H4 (cell line): ENCODE measurements around the gene OR11A1. TPM values are rescaled to one million over a fixed set of nuclear protein-coding genes. Genes with fewer than 3 reads are reported as not detected.

Source experiments
- DNase-seq: peaks from one replicate; pipeline ENCODE4 v3.0.0-alpha.2; 2015; ENCODE audit warnings: low spot score
- total RNA-seq: library from RNA; depleted of rRNA; stranded (reverse); fragments of >200 nt; shearing (Covaris generic); gene quantifications from 2 replicates; pipeline ENCODE4 v1.2.3, GENCODE V29; 2014; rRNA removed

The OR11A1 gene, protein sequence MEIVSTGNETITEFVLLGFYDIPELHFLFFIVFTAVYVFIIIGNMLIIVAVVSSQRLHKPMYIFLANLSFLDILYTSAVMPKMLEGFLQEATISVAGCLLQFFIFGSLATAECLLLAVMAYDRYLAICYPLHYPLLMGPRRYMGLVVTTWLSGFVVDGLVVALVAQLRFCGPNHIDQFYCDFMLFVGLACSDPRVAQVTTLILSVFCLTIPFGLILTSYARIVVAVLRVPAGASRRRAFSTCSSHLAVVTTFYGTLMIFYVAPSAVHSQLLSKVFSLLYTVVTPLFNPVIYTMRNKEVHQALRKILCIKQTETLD
- total RNA-seq = not detected in 2 replicates

GRCh38 chr6:29456971-29457370 is at the start of gene OR11A1, which contains the start of gene OR2H1:
OR11A1 (minus strand) TSS chr6:29457071; CDS start chr6:29427641, 29,430 bp downstream.
OR2H1 (plus strand) TSS chr6:29457155; CDS start chr6:29461770, 4,615 bp downstream.
- DNase-seq = no peak

GRCh38 chr6:29506446-29507067 is 49.7 kb upstream of the OR11A1 start:
- no peak for DNase-seq

GRCh38 chr6:29505808-29506207 is 48.9 kb upstream of the OR11A1 start:
- no peak for DNase-seq

GRCh38 chr6:29504961-29505360 is 48.1 kb upstream of the OR11A1 start:
- DNase-seq = no peak

DNA sequence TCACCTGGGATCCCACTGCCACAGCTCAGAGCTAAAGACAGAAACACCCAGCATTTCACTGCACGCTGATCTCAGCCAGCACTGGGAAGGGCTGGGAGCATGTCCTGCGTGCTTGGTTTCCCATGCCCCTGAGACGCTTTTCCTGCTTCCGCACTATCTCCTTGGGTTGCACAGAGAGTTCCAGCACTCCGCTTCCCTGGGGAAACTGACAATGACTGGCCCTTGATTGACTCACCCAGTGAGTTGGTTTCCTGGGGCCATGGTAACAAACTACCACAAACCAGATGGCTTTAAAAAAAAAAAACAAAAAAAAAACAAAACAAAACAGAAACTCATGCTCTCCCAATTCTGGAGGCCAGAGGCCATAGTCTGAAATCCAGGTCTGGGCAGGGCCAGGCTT is 45.7 kb upstream of the OR11A1 start:
- no peak for DNase-seq

DNA sequence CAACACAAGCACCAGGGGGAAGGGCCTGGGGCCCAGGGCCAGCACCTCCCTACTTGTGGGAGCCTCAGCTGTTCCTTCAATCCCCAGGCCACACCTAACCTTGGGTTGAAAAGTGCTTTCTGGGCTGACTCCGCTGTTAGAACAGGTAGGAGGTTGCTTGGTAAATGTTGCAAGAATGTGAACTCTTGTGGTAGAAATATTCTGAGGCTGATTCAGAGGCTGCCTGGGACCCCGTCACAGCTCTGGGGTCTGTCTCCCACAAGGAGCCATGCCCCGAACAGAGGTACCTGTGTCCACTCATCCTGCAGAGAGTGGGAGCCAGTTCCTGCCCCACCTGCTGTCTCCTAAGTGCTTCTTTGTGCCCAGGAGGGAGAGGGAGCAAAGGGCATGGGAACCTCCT is 45.3 kb upstream of the OR11A1 start:
- DNase-seq = no peak

- no peak for DNase-seq
Observed at GRCh38 chr6:29501106-29501505, 44.2 kb upstream of the OR11A1 start.

DNA sequence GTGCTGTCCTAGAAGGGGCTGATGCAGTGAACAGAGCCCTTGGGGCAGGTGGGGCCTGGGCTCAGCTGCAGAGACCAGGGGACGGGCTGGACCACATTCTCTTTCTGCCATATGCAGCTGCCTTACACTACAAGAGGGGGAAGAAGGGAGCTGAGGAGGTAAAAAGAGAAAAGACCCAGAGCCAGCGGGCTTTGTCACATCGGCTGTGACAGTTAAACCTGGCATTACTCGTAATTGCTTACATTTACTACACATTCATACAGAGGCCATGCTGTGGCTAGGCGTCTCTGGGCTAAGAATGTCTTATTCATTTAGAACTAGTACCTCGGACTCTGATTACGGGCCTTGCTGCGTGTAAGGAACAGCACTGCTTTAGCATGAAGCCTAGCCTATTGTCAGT is 43.7 kb upstream of the OR11A1 start:
- DNase-seq = no peak

GRCh38 chr6:29499704-29500103 is 42.8 kb upstream of the OR11A1 start:
- no peak for DNase-seq

DNA sequence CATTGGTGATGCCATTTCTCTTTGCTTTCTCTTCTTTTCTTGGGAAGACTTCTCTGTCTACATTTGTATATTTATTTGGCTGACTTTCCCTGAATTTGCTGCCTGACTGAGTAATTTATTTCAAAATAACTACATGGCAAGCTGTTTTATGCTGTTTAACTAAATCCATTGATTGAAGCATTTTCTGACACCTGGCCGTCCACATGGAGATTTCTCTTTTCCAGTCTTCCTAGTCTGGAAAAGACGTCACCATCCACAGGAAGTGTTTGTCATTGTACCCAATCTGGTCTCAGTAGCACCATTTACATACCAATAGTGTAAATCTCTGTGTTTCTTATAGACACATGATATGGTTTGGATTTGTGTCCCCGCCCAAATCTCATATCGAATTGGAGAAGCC is 40.1 kb upstream of the OR11A1 start:
- no peak for DNase-seq

- no peak for DNase-seq
Observed at GRCh38 chr6:29495571-29495970, 38.7 kb upstream of the OR11A1 start.

DNA sequence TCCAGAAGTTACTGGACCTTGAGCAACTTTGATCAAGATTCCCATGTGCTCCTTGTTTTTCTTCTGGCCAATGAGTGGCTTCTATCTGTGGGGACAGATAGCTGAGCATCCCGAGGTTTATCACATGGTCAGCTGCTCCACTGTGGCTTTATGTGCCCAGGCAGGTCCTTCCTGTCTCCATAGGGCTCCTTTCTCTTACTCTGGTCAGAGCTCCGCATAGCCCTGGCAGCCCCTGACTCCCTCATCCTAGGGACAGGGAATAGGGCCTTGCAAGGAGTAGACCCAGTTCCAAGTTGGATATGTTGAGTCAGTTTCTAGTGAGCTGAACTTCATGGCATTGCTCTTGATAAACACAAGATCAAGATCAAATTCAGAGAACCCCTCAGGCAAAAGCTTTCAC is 37.3 kb upstream of the OR11A1 start:
- DNase-seq = no peak

- DNase-seq = no peak
Observed at GRCh38 chr6:29493261-29493660, 36.4 kb upstream of the OR11A1 start.

DNA sequence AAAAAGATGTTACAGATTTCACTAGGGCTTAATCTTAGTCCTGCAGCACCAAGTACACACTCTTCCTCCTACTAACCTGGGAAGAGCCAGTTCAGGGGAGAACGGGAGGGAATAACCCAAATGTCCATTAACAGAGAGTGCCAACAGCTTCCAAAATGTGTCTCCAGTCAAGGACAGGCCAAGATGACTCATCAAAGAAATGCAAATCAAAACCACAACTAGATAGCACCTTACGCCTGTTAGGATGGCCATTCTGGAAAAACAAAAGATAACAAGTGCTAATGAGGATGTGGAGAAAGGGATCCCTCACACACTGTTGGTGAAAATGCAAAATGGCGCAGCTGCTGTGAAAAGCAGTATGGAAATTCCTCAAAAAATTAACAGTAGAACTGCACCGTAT is 34.7 kb upstream of the OR11A1 start:
- no peak for DNase-seq

DNA sequence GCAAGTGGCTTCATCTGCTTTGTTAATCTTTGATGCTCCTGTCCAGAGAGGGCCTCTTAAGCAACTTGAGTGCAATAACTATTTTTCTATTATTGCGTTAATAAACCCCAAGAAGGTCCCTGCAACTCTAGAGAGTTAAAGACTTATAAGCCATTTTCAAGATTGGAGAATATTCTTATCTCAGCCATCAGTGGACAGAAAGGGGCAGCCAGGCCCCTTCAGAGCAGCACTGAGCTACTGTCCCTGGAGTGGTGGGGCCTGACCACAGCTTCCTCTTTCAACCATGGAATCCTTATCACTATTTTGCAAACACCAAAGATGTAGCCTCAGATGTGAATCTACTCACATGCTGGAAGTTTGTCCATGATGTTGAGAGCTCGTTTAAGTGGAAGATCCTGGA is 33.7 kb upstream of the OR11A1 start:
- DNase-seq = no peak

- DNase-seq = no peak
Observed at GRCh38 chr6:29490055-29490454, 33.2 kb upstream of the OR11A1 start.

GRCh38 chr6:29489286-29489685 is 32.4 kb upstream of the OR11A1 start:
- no peak for DNase-seq

DNA sequence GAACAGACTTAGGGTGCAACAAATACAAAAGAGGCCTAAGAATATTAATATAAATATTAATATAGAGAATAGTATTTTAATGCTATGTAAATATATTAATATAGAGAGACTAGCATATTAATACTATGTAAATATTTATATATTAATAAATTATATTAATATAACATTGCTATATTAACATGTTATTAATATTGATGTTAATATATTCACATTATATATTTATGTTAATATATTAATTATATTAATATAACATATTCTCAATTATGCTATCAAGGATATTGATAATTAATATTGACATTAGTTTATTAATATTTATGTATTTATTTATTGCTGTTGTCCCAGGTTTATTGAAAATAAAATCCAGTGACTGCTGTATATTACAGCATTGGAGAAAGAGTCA is 32.0 kb upstream of the OR11A1 start:
- no peak for DNase-seq

DNA sequence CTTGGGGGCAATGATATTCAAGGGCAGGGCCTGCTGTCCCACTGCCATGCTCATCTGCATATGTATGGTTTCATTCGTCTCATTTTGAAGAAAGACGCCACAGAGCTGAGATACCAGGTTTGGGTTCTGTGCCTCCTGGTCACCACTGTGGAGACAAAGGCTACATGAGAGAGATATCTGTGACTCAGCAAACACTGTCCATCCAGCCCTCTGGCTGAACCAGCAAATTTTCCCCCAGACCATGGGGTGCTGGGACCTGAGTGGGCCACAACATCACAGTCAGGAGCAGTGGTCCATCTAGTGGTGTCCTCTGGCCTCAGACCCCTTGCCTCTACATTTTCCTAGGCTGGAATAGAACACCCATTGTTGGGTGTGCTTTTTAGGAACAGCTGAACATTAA is 30.8 kb upstream of the OR11A1 start, which contains the start of gene MAS1L:
Gene MAS1L, minus strand, starts transcription at position 297 of the 400 bp plus-strand sequence. Its CDS starts 54 bp downstream, at position 243.
- DNase-seq = no peak

- DNase-seq = no peak
Observed at GRCh38 chr6:29487131-29487530, 30.3 kb upstream of the OR11A1 start.

GRCh38 chr6:29486577-29486976 is 29.7 kb upstream of the OR11A1 start:
- DNase-seq = no peak

GRCh38 chr6:29483735-29484134 is 26.9 kb upstream of the OR11A1 start:
- no peak for DNase-seq

- no peak for DNase-seq
Observed at GRCh38 chr6:29483186-29483585, 26.3 kb upstream of the OR11A1 start.
